ENCODE measurements around the gene KLHL29.

The KLHL29 gene

GRCh38 chr2:23630961-23631360, 246.0 kb downstream of the KLHL29 start:
- H3K9me3 ChIP-seq (ENCODE audit: control insufficient read depth, insufficient read depth, low read length) = no peaks in the 10 kb centered on the region
- H3K4me1 ChIP-seq (ENCODE audit: insufficient read depth, low read length) = no peaks in the 10 kb centered on the region
- H3K36me3 ChIP-seq (ENCODE audit: insufficient read depth, low read length) = no peaks in the 10 kb centered on the region
- no peak overlapping the region for H3K9ac ChIP-seq (ENCODE audit: low read depth, low read length)

GRCh38 chr2:23631389-23631788, 246.4 kb downstream of the KLHL29 start:
- H3K4me1 ChIP-seq (ENCODE audit: insufficient read depth, low read length) = no peaks in the 10 kb centered on the region
- H3K36me3 ChIP-seq (ENCODE audit: insufficient read depth, low read length) = no peaks in the 10 kb centered on the region
- no peaks in the 10 kb centered on the region for H3K9me3 ChIP-seq (ENCODE audit: control insufficient read depth, insufficient read depth, low read length)
- no peak overlapping the region for H3K9ac ChIP-seq (ENCODE audit: low read depth, low read length)

DNA sequence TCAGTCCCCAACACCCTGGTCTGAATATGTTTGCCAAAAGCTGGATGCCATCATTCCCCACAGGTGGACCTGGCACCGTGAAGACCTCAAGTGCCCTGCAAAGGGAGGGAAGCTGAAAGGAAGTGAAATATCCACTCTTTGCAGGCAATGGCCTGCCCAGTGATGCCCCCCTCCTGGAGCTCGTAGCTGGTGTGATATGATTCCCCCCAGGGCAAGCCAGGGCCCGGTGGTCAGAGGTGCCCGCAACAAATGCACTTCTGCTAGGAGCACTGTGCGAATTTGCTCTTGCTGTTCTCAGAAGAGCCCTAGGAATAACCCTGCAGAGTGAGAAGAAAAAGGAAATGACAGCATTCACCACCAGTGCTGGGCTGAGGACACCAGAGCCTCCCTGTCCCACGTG, 247.4 kb downstream of the KLHL29 start:
- Histone ChIP-seq H3K9ac (ENCODE audit: low read depth, low read length) (no peak overlapping the region), H3K4me1 (ENCODE audit: insufficient read depth, low read length) (peaks cover 7% of the 10 kb centered on the region), H3K9me3 (ENCODE audit: control insufficient read depth, insufficient read depth, low read length) (no peaks in the 10 kb centered on the region), H3K36me3 (ENCODE audit: insufficient read depth, low read length) (no peaks in the 10 kb centered on the region)

DNA sequence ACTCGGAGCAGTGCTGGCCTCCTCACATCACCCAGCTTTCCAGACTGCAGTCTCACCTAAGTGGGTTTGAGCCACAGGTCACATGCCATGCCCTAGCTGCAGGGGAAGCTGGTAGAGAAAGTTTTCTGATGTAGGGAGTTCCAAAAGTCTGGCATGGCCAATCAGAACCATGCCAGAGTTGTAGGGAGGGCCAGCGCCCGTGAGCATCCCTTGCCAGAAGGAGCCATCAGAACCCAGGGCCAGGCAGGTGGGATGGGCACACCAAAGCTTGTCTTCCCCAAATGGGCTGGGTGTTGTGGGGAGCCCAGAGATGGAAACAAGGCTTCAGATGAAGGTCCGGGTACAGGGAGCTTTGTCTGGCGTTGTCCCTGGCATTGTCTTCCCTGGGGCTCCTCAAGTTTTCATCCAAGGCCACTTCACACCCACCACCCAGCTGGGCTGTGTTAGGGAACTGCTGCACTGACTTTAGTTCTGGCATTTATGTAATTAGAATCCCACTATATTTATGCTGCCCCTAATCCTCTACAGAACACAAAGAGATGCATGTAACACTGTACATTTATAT, 247.9 kb downstream of the KLHL29 start:
- H3K36me3 ChIP-seq (ENCODE audit: insufficient read depth, low read length) = no peaks in the 10 kb centered on the region
- H3K9ac ChIP-seq (ENCODE audit: low read depth, low read length) = no peak overlapping the region
- H3K9me3 ChIP-seq (ENCODE audit: control insufficient read depth, insufficient read depth, low read length) = no peaks in the 10 kb centered on the region
- H3K4me1 ChIP-seq (ENCODE audit: insufficient read depth, low read length) = peaks cover 7% of the 10 kb centered on the region

- no peaks in the 10 kb centered on the region for H3K9me3 ChIP-seq (ENCODE audit: control insufficient read depth, insufficient read depth, low read length)
- H3K9ac ChIP-seq (ENCODE audit: low read depth, low read length) = no peak overlapping the region
- H3K4me1 ChIP-seq (ENCODE audit: insufficient read depth, low read length) = peaks cover 7% of the 10 kb centered on the region
- H3K36me3 ChIP-seq (ENCODE audit: insufficient read depth, low read length) = no peaks in the 10 kb centered on the region
Observed at GRCh38 chr2:23633966-23634365, 249.0 kb downstream of the KLHL29 start.

- H3K9ac ChIP-seq (ENCODE audit: low read depth, low read length) = no peak overlapping the region
- peaks cover 7% of the 10 kb centered on the region for H3K4me1 ChIP-seq (ENCODE audit: insufficient read depth, low read length)
- no peaks in the 10 kb centered on the region for H3K9me3 ChIP-seq (ENCODE audit: control insufficient read depth, insufficient read depth, low read length)
- H3K36me3 ChIP-seq (ENCODE audit: insufficient read depth, low read length) = no peaks in the 10 kb centered on the region
Observed at GRCh38 chr2:23635442-23636340, 250.7 kb downstream of the KLHL29 start.

DNA sequence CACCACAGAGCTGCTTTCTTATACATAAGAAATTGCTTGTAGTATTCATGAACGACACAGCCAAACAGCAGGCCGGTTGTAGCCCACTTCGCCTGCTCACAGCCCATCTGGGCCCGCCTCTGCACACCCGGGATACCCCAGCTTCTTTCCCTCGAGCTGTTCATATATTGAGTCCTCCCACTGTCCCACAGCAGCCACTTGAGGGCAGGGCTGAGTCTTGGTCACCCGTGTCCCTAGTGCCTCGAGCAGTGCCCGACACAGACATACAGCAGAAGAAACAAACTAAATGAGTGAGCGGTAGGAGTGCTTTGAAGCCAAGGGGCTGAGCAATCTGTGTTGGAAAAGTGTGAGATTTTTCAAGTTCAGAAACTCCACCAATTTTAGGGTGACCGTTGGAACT, 251.4 kb downstream of the KLHL29 start:
- H3K36me3 ChIP-seq (ENCODE audit: insufficient read depth, low read length) = no peaks in the 10 kb centered on the region
- no peak overlapping the region; the same call in 1 of the 2 replicates for H3K9ac ChIP-seq (ENCODE audit: low read depth, low read length)
- H3K4me1 ChIP-seq (ENCODE audit: insufficient read depth, low read length) = peaks cover 7% of the 10 kb centered on the region
- no peaks in the 10 kb centered on the region for H3K9me3 ChIP-seq (ENCODE audit: control insufficient read depth, insufficient read depth, low read length)

- Histone ChIP-seq H3K36me3 (ENCODE audit: insufficient read depth, low read length) (no peaks in the 10 kb centered on the region), H3K9ac (ENCODE audit: low read depth, low read length) (no peak overlapping the region), H3K9me3 (ENCODE audit: control insufficient read depth, insufficient read depth, low read length) (no peaks in the 10 kb centered on the region), H3K4me1 (ENCODE audit: insufficient read depth, low read length) (peaks cover 7% of the 10 kb centered on the region)
Observed at GRCh38 chr2:23637011-23637778, 252.2 kb downstream of the KLHL29 start.

DNA sequence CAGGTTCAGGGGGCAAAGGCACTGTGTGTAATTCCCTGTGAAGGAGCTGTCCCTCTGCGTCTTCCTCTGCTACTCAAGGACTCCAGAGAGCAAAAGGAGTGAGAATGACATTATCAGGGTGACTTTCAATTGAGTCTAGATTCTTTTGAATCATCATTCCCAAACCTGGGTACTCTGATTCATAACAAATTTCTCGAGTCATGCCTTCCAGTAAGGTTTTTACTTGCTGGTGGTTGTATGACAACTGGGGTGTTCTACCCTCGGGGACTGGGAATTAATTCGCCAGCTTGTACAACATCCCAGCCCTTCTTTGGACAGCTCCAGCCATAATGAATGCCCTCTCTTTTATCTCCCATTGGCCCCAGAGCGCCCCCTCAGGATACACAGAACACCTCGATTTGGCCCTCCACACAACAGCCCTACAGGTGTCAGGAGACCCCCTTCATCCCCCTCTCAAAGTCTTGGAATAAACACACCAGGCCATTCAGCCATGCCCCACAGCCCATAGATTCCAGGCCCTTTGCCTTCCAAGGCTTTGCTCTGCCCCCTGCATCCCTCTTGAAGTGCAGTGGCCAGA, 254.5 kb downstream of the KLHL29 start:
- no peaks in the 10 kb centered on the region; the same call in 1 of the 2 replicates for H3K36me3 ChIP-seq (ENCODE audit: insufficient read depth, low read length)
- H3K9ac ChIP-seq (ENCODE audit: low read depth, low read length) = no peak overlapping the region
- no peaks in the 10 kb centered on the region for H3K9me3 ChIP-seq (ENCODE audit: control insufficient read depth, insufficient read depth, low read length)
- H3K4me1 ChIP-seq (ENCODE audit: insufficient read depth, low read length) = peaks cover 7% of the 10 kb centered on the region

DNA sequence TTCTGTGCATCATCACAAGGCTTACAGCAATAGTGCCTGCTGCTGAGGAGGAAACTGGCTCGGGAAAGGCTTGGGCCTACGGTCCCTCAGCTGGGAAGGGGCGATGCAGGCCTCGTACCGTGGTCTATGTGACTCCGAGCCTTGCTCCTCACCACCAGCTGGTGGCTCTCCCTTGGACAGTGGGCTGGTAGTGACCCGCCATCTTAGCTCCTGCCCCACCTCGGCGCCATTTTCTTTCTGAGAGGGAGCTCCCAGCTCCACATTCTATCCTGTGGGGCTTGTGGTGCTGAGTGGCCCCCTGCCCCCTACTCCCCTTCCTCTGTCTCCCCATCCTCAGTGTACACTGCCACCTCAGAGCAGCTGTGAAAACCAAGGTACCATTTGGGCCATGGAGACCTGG, 255.7 kb downstream of the KLHL29 start:
- Histone ChIP-seq H3K36me3 (ENCODE audit: insufficient read depth, low read length) (no peaks in the 10 kb centered on the region; the same call in 1 of the 2 replicates), H3K9me3 (ENCODE audit: control insufficient read depth, insufficient read depth, low read length) (no peaks in the 10 kb centered on the region), H3K9ac (ENCODE audit: low read depth, low read length) (no peak overlapping the region), H3K4me1 (ENCODE audit: insufficient read depth, low read length) (peaks cover 7% of the 10 kb centered on the region)

DNA sequence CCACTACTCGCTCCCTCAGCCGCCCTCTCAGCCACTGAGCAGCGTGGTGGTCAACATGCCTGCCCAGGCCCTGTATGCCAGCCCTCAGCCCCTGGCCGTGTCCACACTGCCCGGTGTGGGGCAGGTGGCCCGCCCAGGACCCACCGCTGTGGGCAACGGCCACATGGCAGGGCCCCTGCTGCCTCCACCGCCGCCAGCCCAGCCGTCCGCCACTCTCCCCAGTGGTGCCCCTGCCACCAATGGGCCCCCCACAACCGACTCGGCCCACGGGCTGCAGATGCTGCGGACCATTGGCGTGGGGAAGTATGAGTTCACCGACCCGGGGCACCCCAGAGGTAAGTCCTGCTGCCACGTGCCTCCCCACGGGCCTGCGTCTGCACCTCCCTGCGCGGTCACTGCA, 257.5 kb downstream of the KLHL29 start:
- Histone ChIP-seq H3K9ac (ENCODE audit: low read depth, low read length) (no peak overlapping the region), H3K36me3 (ENCODE audit: insufficient read depth, low read length) (no peaks in the 10 kb centered on the region; the same call in 1 of the 2 replicates), H3K9me3 (ENCODE audit: control insufficient read depth, insufficient read depth, low read length) (no peaks in the 10 kb centered on the region), H3K4me1 (ENCODE audit: insufficient read depth, low read length) (no peaks in the 10 kb centered on the region)

GRCh38 chr2:23645230-23645808, 260.3 kb downstream of the KLHL29 start:
- no peaks in the 10 kb centered on the region; the same call in 1 of the 2 replicates for H3K36me3 ChIP-seq (ENCODE audit: insufficient read depth, low read length)
- H3K9me3 ChIP-seq (ENCODE audit: control insufficient read depth, insufficient read depth, low read length) = no peaks in the 10 kb centered on the region
- no peaks in the 10 kb centered on the region for H3K4me1 ChIP-seq (ENCODE audit: insufficient read depth, low read length)
- no peak overlapping the region for H3K9ac ChIP-seq (ENCODE audit: low read depth, low read length)

DNA sequence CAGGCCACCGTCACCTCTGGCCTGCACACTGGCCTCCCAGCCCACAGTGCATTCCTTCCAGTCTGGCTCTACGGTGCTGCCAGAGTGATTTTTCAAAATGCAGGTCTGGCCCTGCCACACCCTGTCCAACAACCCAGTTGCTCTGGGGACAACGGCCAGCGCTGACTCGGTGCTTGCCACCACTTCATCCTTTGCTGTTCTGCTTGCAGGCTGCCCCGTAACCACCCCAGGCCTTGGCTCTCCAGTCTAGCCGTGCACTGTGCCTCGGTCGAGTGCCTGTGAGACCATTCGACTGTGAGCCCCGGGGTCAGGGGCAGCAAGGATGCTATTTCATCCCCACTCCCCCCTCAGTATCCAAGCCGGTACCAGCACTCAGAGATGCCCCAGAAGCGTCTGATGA, 262.6 kb downstream of the KLHL29 start:
- no peak overlapping the region for H3K9ac ChIP-seq (ENCODE audit: low read depth, low read length)
- H3K36me3 ChIP-seq (ENCODE audit: insufficient read depth, low read length) = no peaks in the 10 kb centered on the region; the same call in 1 of the 2 replicates
- no peaks in the 10 kb centered on the region for H3K4me1 ChIP-seq (ENCODE audit: insufficient read depth, low read length)
- H3K9me3 ChIP-seq (ENCODE audit: control insufficient read depth, insufficient read depth, low read length) = no peaks in the 10 kb centered on the region

DNA sequence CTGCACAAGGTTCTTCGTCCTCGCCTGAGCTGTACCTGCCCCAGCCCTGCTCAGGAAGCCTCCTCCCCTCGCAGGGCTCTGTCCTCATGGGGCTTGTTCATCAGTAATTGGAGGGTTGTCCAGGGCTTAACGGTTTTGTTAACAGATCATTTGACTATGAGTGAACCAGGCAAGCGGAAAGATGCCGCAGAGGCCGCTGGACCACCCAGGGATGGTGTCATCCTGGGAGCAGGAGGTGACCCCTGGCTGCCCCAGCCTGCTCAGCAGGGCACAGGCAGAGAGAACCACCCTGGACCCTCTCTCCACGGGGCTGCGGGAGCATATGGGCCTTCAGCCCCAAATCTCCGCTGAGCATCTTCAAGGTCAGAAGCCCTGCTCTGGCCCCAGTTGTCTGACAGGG, 264.3 kb downstream of the KLHL29 start:
- H3K36me3 ChIP-seq (ENCODE audit: insufficient read depth, low read length) = no peaks in the 10 kb centered on the region
- H3K9ac ChIP-seq (ENCODE audit: low read depth, low read length) = no peak overlapping the region
- H3K9me3 ChIP-seq (ENCODE audit: control insufficient read depth, insufficient read depth, low read length) = no peaks in the 10 kb centered on the region
- no peaks in the 10 kb centered on the region for H3K4me1 ChIP-seq (ENCODE audit: insufficient read depth, low read length)

Data from ES-I3 (cell line).